H1 (cell line): ENCODE measurements around the gene EPHA8. TPM values are rescaled to one million over a fixed set of nuclear protein-coding genes. Genes with fewer than 3 reads are reported as not detected.

ENCODE experiments used
- CTCF ChIA-PET: fragments of 300-600 bp; sonication (Branson Sonifier 250); formaldehyde crosslinking; loops from one replicate; lab custom pipeline; 2021; ENCODE audit not compliant: partially characterized antibody; lab: Charles Lee
- POLR2A ChIA-PET: fragments of 300-600 bp; sonication (Branson Sonifier 250); formaldehyde crosslinking; loops from one replicate; lab custom pipeline; 2021; ENCODE audit warnings: inconsistent platforms; ENCODE audit not compliant: partially characterized antibody; lab: Charles Lee
- DNase-seq, 2 experiments: peaks; one replicate each; pipeline versions ENCODE4 v3.0.0 to v3.0.0-alpha.2; 2010 to 2022; ENCODE audit warnings: low spot score in 2 of 2, low read depth in 1 of 2, mixed read lengths in 1 of 2
- FAIRE-seq: peaks from 2 replicates; lab custom pipeline; 2011; peaks lifted over from hg19 to GRCh38; lab: Jason Lieb, UNC
- H2AFZ ChIP-seq: 2 replicates; pipeline ENCODE4 v1.8.1; 2012; ENCODE audit warnings: low read length, inconsistent platforms
- H2AK5ac ChIP-seq: 2 replicates; pipeline ENCODE4 v1.6.1; 2013; ENCODE audit warnings: low read depth, low read length
- H2BK120ac ChIP-seq: replicated peaks from 2 replicates; pipeline ENCODE3; 2013; ENCODE audit warnings: low read depth, low read length, inconsistent platforms
- H2BK12ac ChIP-seq: 2 replicates; pipeline ENCODE4 v1.6.1; 2013; ENCODE audit warnings: low read depth, low read length
- H2BK15ac ChIP-seq: 2 replicates; pipeline ENCODE4 v1.6.1; 2013; ENCODE audit warnings: low read length
- H2BK20ac ChIP-seq: 2 replicates; pipeline ENCODE4 v1.6.1; 2013; ENCODE audit warnings: low read length
- H2BK5ac ChIP-seq: 2 replicates; pipeline ENCODE4 v1.6.1; 2013; ENCODE audit warnings: low read depth, low read length
- H3K14ac ChIP-seq: 2 replicates; pipeline ENCODE4 v1.6.1; 2013; ENCODE audit warnings: inconsistent platforms; ENCODE audit not compliant: insufficient read length
- H3K18ac ChIP-seq: 2 replicates; pipeline ENCODE4 v1.6.1; 2013; ENCODE audit warnings: low read length; ENCODE audit errors: extremely low read depth
- H3K23ac ChIP-seq: 2 replicates; pipeline ENCODE4 v1.6.1; 2013; ENCODE audit warnings: inconsistent platforms; ENCODE audit not compliant: insufficient read length
- H3K23me2 ChIP-seq: 2 replicates; pipeline ENCODE4 v1.6.1; 2013; ENCODE audit warnings: low read depth, low read length
- H3K27ac ChIP-seq: 2 replicates; pipeline ENCODE4 v1.6.1; 2011; ENCODE audit warnings: low read depth, low read length, inconsistent platforms
- H3K27me3 ChIP-seq, 4 experiments: replicated peaks in 1 of 4; 1 replicate in 1 of 4; 2 replicates in 3 of 4; pipeline versions ENCODE4 v1.6.1 to v1.8.1; 2011 to 2013; ENCODE audit warnings: low read length in 3 of 4, mild to moderate bottlenecking in 3 of 4, inconsistent platforms in 2 of 4, mixed read lengths in 2 of 4, moderate library complexity in 1 of 4; ENCODE audit not compliant: control insufficient read depth in 3 of 4, insufficient read depth in 3 of 4; ENCODE audit errors: extremely low read depth in 1 of 4
- H3K36me3 ChIP-seq, 4 experiments: 2 replicates each; pipeline versions ENCODE4 v1.6.1 to v1.8.1; 2011 to 2013; ENCODE audit warnings: mild to moderate bottlenecking in 4 of 4, low read length in 3 of 4, moderate library complexity in 2 of 4, control low read depth in 1 of 4, inconsistent platforms in 1 of 4; ENCODE audit not compliant: insufficient read depth in 4 of 4, control insufficient read depth in 2 of 4
- H3K4ac ChIP-seq: replicated peaks from 2 replicates; pipeline ENCODE3; 2013; ENCODE audit warnings: low read length, low read depth, mixed read lengths, inconsistent platforms; ENCODE audit not compliant: insufficient read length
- H3K4me1 ChIP-seq, 4 experiments: replicated peaks in 1 of 4; 1 replicate in 1 of 4; 2 replicates in 3 of 4; pipeline versions ENCODE4 v1.6.1 to v1.8.1; 2011 to 2013; ENCODE audit warnings: low read length in 3 of 4, inconsistent platforms in 2 of 4, mixed read lengths in 1 of 4; ENCODE audit not compliant: insufficient read depth in 4 of 4, control insufficient read depth in 3 of 4
- H3K4me2 ChIP-seq, 2 experiments: 2 replicates each; pipeline versions ENCODE4 v1.6.1 to v1.8.1; 2011 to 2013; ENCODE audit warnings: low read depth in 2 of 2, low read length in 2 of 2, control low read depth in 1 of 2, inconsistent platforms in 1 of 2, mild to moderate bottlenecking in 1 of 2; ENCODE audit not compliant: insufficient read depth in 1 of 2
- H3K4me3 ChIP-seq, 4 experiments: fragments of 200-600, 300-600 bp in 1 of 4; sonication (generic), shearing (Covaris generic), sonication (Bioruptor Twin) in 1 of 4; 2 replicates each; pipeline versions ENCODE4 v1.5.1 to v1.8.1; 2011 to 2016; ENCODE audit warnings: low read length in 4 of 4, low read depth in 3 of 4, control low read depth in 2 of 4, inconsistent platforms in 2 of 4, mild to moderate bottlenecking in 2 of 4, mixed read lengths in 1 of 4, moderate library complexity in 1 of 4; ENCODE audit not compliant: insufficient read depth in 2 of 4; ENCODE audit errors: extremely low read depth in 1 of 4
- H3K56ac ChIP-seq: replicated peaks from 2 replicates; pipeline ENCODE3; 2013; ENCODE audit warnings: low read depth, mild to moderate bottlenecking, mixed read lengths, low read length, inconsistent platforms; ENCODE audit not compliant: insufficient read length
- H3K79me1 ChIP-seq: 2 replicates; pipeline ENCODE4 v1.6.1; 2013; ENCODE audit warnings: low read depth, low read length, control low read depth
- H3K79me2 ChIP-seq, 2 experiments: 2 replicates each; pipeline versions ENCODE4 v1.6.1 to v1.8.1; 2012 to 2013; ENCODE audit warnings: low read length in 2 of 2, mild to moderate bottlenecking in 2 of 2, inconsistent platforms in 1 of 2; ENCODE audit not compliant: insufficient read depth in 2 of 2, control insufficient read depth in 1 of 2
- H3K9ac ChIP-seq, 4 experiments: replicated peaks in 1 of 4; 1 replicate in 1 of 4; 2 replicates in 3 of 4; pipeline versions ENCODE4 v1.6.1 to v1.8.1; 2011 to 2013; ENCODE audit warnings: low read depth in 3 of 4, low read length in 3 of 4, control low read depth in 2 of 4, mild to moderate bottlenecking in 2 of 4, moderate library complexity in 2 of 4, inconsistent platforms in 1 of 4; ENCODE audit errors: extremely low read depth in 1 of 4
- H3K9me3 ChIP-seq, 2 experiments: 2 replicates each; pipeline versions ENCODE4 v1.6.1 to v1.8.1; 2012 to 2013; ENCODE audit warnings: mild to moderate bottlenecking in 2 of 2, moderate library complexity in 2 of 2, control low read depth in 1 of 2, inconsistent platforms in 1 of 2, low read depth in 1 of 2, low read length in 1 of 2, mixed read lengths in 1 of 2; ENCODE audit not compliant: insufficient read depth in 2 of 2
- H4K20me1 ChIP-seq, 2 experiments: replicated peaks in 1 of 2; 2 replicates each; pipeline versions ENCODE3 to v1.8.1; 2011 to 2013; ENCODE audit warnings: inconsistent platforms in 2 of 2, low read length in 2 of 2, mild to moderate bottlenecking in 1 of 2; ENCODE audit not compliant: insufficient read depth in 2 of 2, control insufficient read depth in 1 of 2
- H4K5ac ChIP-seq: 2 replicates; pipeline ENCODE4 v1.6.1; 2013; ENCODE audit warnings: low read length, low read depth, mixed read lengths, inconsistent platforms; ENCODE audit not compliant: insufficient read length
- H4K8ac ChIP-seq: 2 replicates; pipeline ENCODE4 v1.8.0; 2013; ENCODE audit warnings: mild to moderate bottlenecking, moderate library complexity, low read length, inconsistent platforms; ENCODE audit not compliant: insufficient read depth; ENCODE audit errors: extremely low read depth
- H4K91ac ChIP-seq: replicated peaks from 2 replicates; pipeline ENCODE3; 2013; ENCODE audit warnings: low read length, mixed read lengths, inconsistent platforms; ENCODE audit not compliant: insufficient read length
- ATF3 ChIP-seq: IDR thresholded peaks from 2 replicates; pipeline ENCODE4 v1.6.1; 2011; ENCODE audit warnings: low read depth, mild to moderate bottlenecking, low read length; ENCODE audit not compliant: insufficient read depth
- RFX5 ChIP-seq: IDR thresholded peaks from 2 replicates; pipeline ENCODE4 v1.6.1; 2011; ENCODE audit warnings: low read depth, low read length, improper control_type of control experiment, borderline replicate concordance
- SIN3A ChIP-seq, 2 experiments: IDR thresholded peaks in 1 of 2; conservative IDR thresholded peaks in 1 of 2; 2 replicates each; pipeline ENCODE4 v1.6.1; 2011 to 2012; ENCODE audit warnings: low read length in 2 of 2, improper control_type of control experiment in 1 of 2, low read depth in 1 of 2, mild to moderate bottlenecking in 1 of 2
- WGBS, 2 experiments: shearing (Covaris generic) in 1 of 2; methylation state at CpG; one replicate each; pipeline versions ENCODE4 v1.1.6 to v1.1.7; 2013 to 2015; ENCODE audit warnings: low lambda C conversion rate in 2 of 2, mixed read lengths in 2 of 2, inconsistent platforms in 1 of 2, low coverage in 1 of 2, missing lambda C conversion rate in 1 of 2; ENCODE audit not compliant: insufficient replicate concordance in 2 of 2, insufficient coverage in 1 of 2, insufficient read length in 1 of 2; ENCODE audit errors: extremely low coverage in 1 of 2, missing lambda C conversion rate in 1 of 2; 5-methylcytosine and 5-hydroxymethylcytosine counted together
- polyA plus RNA-seq, 7 experiments: library from polyadenylated mRNA; depleted of rRNA in 3 of 7; stranded (reverse) in 5 of 7; unstranded in 2 of 7; fragments of >200 nt in 5 of 7; fragments of 200-250 nt in 2 of 7; gene quantifications; 1 replicate in 5 of 7; 2 replicates in 1 of 7; 4 replicates in 1 of 7; pipeline versions ENCODE4 v1.2.1 to v1.2.3, GENCODE V29; 2011 to 2013; ENCODE audit warnings: missing spikeins in 2 of 7, mixed read lengths in 2 of 7
- total RNA-seq: library from RNA; stranded (reverse); fragmentation: NEBNext Ultra II Directional; extraction: Animal tissue kit (Norgen Biotek cat#: 25700); gene quantifications from 2 replicates; pipeline ENCODE4 v1.2.1, GENCODE V29; 2021

The EPHA8 gene
- total and polyA plus RNA-seq, 2 of the 8 experiments (the other 6 are each of a cell fraction or from before 2014, with no cell fraction given) = 4.0 to 8.4 TPM

- no peak overlapping the region for H3K23ac ChIP-seq
- no peak overlapping the region for H2AK5ac ChIP-seq
- no peaks in the 10 kb centered on the region; a peak in 1 of 7 replicates for H3K27me3 ChIP-seq
- H3K79me2 ChIP-seq = no peaks in the 10 kb centered on the region
- WGBS, 2 experiments = 85% methylated on average over 13 of the region's 16 CpGs; no CpG with 5 or more reads in 1 of the 2 experiments
- no peak overlapping the region for H3K4me2 ChIP-seq
- no peaks in the 10 kb centered on the region for H3K23me2 ChIP-seq
- no peak overlapping the region for H4K5ac ChIP-seq
- H4K91ac ChIP-seq = no peak overlapping the region
- H3K9ac ChIP-seq = no peak overlapping the region
- no peak overlapping the region for H3K14ac ChIP-seq
- DNase-seq (no peak), FAIRE-seq (no peak)
- no peaks in the 10 kb centered on the region for H3K79me1 ChIP-seq
- H3K9me3 ChIP-seq = no peaks in the 10 kb centered on the region
- TF ChIP-seq RFX5 = no peak
- TF ChIP-seq ATF3 = no peak
- no peak for TF ChIP-seq SIN3A (conservative IDR thresholded peaks at IDR 0.05 in 1 of 2, IDR thresholded peaks at IDR 0.05 in 1 of 2; ENCODE audit: low read depth in 1 of 2, low read length in 2 of 2)
- H2BK15ac ChIP-seq = no peak overlapping the region
- H3K18ac ChIP-seq = no peak overlapping the region; the same call in 1 of the 2 replicates
- no peak overlapping the region for H3K56ac ChIP-seq
- H2BK5ac ChIP-seq = no peak overlapping the region
- no peak overlapping the region for H3K4me3 ChIP-seq
- H2BK20ac ChIP-seq = no peak overlapping the region
- no peaks in the 10 kb centered on the region for H3K36me3 ChIP-seq
- H3K4me1 ChIP-seq = peaks cover 0 to 5% (median under 1%) of the 10 kb centered on the region in 4 experiments; a peak in 3 of 7 replicates
- no peak overlapping the region for H3K27ac ChIP-seq
- H2BK120ac ChIP-seq = no peak overlapping the region
- no peak overlapping the region for H2AFZ ChIP-seq
- ChIA-PET CTCF (interaction anchor here (0.7 to 2.1 kb wide), 4 partner anchors 16 to 202 kb away, joined by 3 to 5 read pairs (median 4); partner anchors contain the start of gene C1QA), POLR2A (interaction anchor here (1.3 kb wide), 1 partner anchor 21 kb away, joined by 5 read pairs; no protein-coding TSS in a partner anchor)
- peaks cover 0 to 4% of the 10 kb centered on the region in 2 experiments for H4K20me1 ChIP-seq
- H2BK12ac ChIP-seq = no peak overlapping the region
- no peak overlapping the region for H3K4ac ChIP-seq
- no peak overlapping the region; the same call in 1 of the 2 replicates for H4K8ac ChIP-seq
Observed at GRCh38 chr1:22618056-22618455, 54.8 kb downstream of the EPHA8 start.
